ENCODE data around the gene PHF2. TPM values are rescaled to one million over a fixed set of nuclear protein-coding genes. Genes with fewer than 3 reads are reported as not detected.
A peak's percentile ranks its signal among the peaks of the same experiment; 100 is the strongest.

Gene PHF2
- total RNA-seq, 1 donor from 2014 or later: 36.5 TPM

GRCh38 chr9:93656426-93657239 lies 80.2 kb downstream of the PHF2 start:
- peaks cover 13% of the 10 kb centered on the region for H3K36me3 Mint-ChIP-seq (ENCODE audit: insufficient read depth)
- no peaks in the 10 kb centered on the region for H3K9me3 Mint-ChIP-seq (ENCODE audit: low read depth)
- H3K4me1 Mint-ChIP-seq (ENCODE audit: low read depth): no peaks in the 10 kb centered on the region
- no peak for TF ChIP-seq CTCF (IDR thresholded peaks at IDR 0.05; ENCODE audit: unreplicated experiment)
- H3K27ac Mint-ChIP-seq: no peak overlapping the region
- no peaks in the 10 kb centered on the region for H3K27me3 Mint-ChIP-seq
- H3K4me3 Mint-ChIP-seq (ENCODE audit: low read depth): no peak overlapping the region
- no peak for DNase-seq (ENCODE audit: low spot score, unreplicated experiment)

- Mint-ChIP-seq H3K9me3 (ENCODE audit: low read depth) (no peaks in the 10 kb centered on the region), H3K27me3 (no peaks in the 10 kb centered on the region), H3K27ac (peak overlapping the region; percentile 31), H3K4me1 (ENCODE audit: low read depth) (no peaks in the 10 kb centered on the region), H3K4me3 (ENCODE audit: low read depth) (no peak overlapping the region), H3K36me3 (ENCODE audit: insufficient read depth) (peaks cover 13% of the 10 kb centered on the region)
- TF ChIP-seq CTCF (IDR thresholded peaks at IDR 0.05; ENCODE audit: unreplicated experiment): no peak
- no peak for DNase-seq (ENCODE audit: low spot score, unreplicated experiment)
Observed at GRCh38 chr9:93657331-93658111, 81.1 kb downstream of the PHF2 start.

- no peak for DNase-seq (ENCODE audit: low spot score, unreplicated experiment)
- Mint-ChIP-seq H3K4me3 (ENCODE audit: low read depth) (no peak overlapping the region), H3K27ac (no peak overlapping the region), H3K36me3 (ENCODE audit: insufficient read depth) (peaks cover 11% of the 10 kb centered on the region), H3K9me3 (ENCODE audit: low read depth) (no peaks in the 10 kb centered on the region), H3K4me1 (ENCODE audit: low read depth) (no peaks in the 10 kb centered on the region), H3K27me3 (no peaks in the 10 kb centered on the region)
- no peak for TF ChIP-seq CTCF (IDR thresholded peaks at IDR 0.05; ENCODE audit: unreplicated experiment)
Observed at GRCh38 chr9:93658184-93658925, 82.0 kb downstream of the PHF2 start.

GRCh38 chr9:93659044-93659836 lies 82.9 kb downstream of the PHF2 start:
- no peak for DNase-seq (ENCODE audit: low spot score, unreplicated experiment)
- Mint-ChIP-seq H3K4me3 (ENCODE audit: low read depth) (no peak overlapping the region), H3K27me3 (no peaks in the 10 kb centered on the region), H3K4me1 (ENCODE audit: low read depth) (no peaks in the 10 kb centered on the region), H3K27ac (no peak overlapping the region), H3K9me3 (ENCODE audit: low read depth) (no peaks in the 10 kb centered on the region), H3K36me3 (ENCODE audit: insufficient read depth) (peaks cover 9% of the 10 kb centered on the region)
- TF ChIP-seq CTCF (IDR thresholded peaks at IDR 0.05; ENCODE audit: unreplicated experiment): no peak
